Stimulated activated naive CD4-positive, alpha-beta T cell (primary cell): ENCODE measurements around the gene HPGD.

Experiments used
- DNase-seq, 6 experiments: peaks; one replicate each; lab custom pipeline; 2025; lab: John Stamatoyannopoulos, UW

Gene HPGD

DNA sequence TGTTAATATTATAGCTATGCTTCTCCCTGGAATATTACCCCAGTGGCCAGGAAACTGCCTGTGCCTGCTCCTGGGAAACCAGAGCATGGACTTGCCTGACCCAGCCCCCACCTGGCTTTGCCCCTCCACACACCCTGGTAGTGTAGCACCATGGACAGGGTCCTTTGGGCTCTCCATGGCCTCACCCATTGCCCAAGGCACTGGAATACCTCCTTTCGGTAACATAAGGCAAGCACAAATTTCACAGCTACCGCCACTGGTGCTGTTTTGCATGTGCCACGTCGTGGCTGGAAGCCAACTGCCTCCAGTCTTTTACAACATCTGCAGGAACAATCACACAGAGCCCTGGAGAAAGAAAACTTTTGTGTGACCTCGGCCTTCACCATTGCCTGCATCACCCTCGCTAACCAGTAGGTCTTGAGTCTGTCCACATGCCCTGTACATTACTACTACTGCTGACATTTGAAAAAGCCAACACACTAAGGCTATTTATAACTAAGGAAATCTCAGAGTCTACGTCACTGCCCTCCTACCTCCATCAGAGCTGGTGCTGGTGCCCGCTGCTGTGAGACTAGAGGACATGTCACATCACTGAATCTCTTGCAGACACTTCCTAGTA, 47.7 kb downstream of the HPGD start:
- no peak for DNase-seq

DNA sequence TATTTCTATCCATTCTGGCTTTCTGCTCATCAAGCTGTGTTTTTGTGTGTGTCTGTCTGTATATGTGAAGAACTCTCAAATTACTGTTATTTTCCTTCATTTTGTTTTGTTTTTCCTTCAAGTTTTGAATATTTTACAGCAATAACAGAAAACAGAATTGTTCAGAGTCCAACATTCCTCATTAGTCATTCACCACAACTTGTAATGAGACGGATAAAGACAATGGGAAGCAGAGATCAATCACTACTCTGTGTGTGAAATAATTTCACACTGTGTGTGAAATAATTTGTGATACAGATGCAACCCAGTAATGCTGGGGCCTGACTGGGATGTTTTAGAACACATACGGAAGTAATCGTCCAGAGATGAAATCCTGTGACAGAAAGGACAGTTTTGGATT, 55.2 kb downstream of the HPGD start:
- DNase-seq = no peak

DNA sequence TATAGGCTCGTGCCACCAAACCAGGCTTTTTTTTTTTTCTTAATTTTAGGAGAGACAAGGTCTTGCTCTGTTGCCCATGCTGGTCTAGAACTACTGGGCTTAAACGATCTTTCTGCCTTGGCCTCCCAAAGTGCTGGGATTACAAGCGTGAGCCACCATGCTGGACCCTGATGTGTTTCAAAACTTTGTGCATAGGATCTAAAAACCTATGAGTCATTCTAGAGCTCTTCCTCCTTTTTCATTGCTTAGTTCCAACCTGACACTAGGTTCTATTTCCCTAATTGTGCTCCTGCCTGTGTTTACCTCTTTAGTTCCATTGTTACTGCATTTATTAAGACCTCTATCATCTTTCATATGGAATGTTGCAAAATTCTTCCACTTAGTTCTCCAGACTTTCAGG, 57.3 kb downstream of the HPGD start:
- DNase-seq = no peak

DNA sequence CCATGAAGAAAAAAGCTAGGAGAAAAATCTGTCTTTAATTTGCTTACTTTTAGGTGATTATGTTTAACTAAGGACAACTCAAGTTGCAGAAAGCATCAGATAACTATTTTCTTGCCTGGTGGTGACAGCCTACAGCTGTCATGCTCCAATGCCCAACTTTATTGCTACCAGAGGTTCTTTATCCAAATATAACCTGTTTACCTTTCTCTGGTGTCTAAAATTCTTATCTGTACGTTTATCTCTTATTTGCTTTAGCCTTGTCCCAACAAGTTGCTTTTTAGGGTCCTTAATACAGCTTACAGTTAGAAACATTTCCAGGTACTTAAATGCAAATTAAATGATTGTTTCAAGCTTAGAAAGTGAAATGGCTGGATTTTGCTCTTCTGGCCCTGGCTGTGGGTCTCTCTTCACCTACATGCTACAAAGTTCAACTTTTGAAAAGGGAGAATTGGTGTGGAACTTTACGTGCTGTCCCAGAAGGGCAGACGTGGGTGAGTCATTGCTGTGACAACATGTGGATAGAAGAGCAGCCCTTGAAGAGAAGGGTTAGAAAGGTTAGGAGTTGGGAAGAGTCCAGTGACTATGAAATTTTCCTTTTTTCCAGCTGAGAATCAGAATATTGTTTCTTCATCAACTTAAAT, 60.7 kb downstream of the HPGD start:
- no peak for DNase-seq

DNA sequence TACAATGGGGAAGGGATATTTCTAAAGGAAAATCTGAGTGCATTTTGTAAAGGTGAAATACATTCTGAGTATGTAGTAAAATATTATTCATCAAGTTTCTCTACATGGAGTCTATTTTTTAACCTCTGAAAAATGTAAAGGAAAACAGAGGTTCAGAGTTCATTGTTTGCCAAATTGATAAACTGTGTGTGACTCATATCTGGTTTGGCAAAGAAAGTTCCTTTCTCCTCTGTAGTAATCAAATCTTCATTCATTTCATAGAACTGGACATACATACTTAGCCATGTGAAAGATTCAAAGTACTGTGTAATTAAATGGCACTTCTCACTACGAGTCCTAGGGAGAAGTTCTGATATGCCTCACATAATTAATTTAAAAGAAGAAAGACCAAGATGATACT, 61.6 kb downstream of the HPGD start:
- no peak for DNase-seq

DNA sequence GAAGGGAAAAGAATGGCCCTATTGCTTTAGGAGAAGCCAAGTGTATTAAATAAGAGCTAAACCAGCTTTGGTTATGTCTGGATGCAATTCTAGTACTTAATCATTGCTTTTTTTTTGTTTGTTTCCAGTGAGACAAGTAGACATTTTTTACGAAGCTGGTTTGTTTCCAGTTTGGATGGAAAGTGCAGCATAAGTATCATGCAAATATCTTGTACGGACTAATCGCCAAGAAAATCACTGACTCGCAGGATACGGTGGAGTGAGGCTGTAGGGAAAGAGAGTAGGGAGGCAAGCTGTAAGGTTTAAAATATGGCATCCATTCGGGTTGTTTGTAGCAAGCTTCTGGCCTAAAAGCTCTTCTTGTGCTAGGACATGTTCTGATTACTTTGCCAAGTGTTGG, 64.8 kb downstream of the HPGD start:
- DNase-seq = no peak

DNA sequence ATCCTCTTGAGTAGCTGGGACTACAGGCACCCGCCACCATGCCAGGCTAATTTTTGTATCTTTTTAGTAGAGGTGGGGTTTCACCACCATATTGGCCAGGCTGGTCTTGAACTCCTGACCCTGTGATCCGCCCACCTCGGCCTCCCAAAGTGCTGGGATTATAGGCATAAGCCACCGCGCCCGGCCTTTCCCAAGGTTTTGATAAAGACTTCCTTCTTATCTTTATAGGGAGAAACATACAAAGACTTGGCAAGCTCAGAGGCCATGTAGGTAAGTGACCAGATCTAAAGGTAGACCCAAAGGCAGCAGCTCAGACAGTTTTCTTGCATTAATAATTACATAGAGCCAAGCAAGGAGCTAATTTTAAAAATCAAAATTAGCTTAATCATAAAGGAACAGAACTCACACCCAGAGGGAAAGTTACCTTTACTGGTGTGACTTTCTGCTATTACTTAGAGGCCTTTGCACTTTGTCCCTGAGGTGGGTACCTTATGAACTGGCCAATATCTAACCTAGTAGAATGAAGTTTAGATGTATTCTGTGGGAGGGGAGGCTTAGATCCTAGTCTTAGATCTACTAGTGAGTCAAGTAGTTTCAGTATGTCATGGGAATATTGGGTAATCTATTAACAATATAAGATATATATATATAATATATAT, 67.3 kb downstream of the HPGD start:
- DNase-seq = no peak

DNA sequence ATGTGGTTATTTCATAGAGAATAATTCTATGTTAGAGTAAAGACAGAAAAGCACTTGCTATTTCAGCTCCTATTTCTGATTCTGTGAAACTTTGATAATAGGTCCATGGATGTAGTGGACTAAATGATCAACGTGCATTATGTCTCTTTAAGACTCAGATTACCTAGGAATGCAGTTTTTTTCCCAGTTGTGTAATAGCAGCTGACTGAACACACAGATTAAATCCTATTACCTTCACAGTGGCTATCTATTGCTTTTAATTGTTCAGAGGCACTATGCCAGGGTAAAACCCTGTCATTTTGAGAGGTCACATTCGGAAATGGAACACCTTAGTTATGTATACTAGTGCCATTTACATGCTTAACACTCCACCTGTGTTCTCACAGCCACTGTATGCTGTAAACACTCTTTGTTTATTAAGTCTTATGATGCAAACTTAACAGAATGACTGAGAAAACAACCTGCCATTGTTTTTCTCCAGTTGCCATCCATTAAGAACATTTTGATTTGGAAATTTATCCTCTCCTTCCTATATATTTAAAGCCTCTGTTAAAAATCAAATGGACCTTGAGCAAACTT, 70.5 kb downstream of the HPGD start:
- no peak for DNase-seq

DNA sequence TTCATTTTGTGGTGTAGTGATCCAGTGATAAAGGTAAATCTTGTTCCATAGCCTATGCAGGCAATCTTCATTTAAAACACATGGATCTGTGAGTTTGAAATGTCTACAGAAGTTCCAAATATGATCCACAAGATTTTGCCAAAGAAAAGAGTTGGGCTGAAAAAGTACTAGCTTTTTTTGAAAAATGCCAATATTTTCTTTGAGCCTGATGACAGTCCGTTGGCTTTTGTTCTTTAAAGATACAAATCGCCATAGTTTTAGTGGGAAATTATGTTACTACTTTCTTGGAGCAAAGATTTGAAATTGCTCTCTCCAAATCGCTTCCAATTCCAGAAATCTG, 71.5 kb downstream of the HPGD start:
- DNase-seq = no peak

DNA sequence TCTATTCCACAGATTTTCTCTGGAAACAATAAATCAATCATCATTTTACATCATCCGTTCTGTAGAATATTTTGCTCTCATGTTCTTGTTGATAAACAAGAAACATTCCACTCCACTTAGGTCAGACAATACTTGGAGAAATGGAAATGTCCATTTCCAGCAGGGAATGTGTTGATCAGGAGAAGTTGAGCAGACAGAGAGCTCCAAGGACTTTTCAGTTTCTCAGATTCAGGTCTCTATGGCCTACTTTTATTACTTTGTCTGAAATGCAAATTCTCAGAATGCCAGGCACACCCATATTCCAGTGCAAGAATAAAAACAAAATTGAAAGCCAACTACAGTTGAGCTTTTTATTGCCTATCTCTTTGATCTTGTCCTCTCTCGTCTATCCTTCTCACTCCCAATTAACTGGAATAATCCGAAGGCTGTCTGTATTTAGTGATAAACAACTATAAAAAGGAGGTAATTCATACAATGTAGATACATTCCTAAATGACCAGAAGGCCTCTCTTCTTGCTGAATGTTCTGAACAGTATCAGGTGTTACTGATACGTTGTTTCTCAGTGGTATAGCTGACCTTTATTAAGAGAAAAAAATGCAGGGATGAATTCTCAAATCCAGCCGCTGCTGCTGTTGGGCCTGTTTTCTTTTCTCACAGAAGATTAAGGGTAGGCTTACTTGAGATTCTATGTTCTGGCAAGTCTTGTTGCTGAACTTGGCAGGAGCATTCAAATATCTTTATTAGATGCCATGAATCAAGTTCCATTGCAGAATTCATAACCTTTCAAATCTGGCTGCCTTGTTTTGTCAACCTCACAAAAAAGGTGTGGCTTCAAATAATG, 72.1 kb downstream of the HPGD start:
- no peak for DNase-seq

DNA sequence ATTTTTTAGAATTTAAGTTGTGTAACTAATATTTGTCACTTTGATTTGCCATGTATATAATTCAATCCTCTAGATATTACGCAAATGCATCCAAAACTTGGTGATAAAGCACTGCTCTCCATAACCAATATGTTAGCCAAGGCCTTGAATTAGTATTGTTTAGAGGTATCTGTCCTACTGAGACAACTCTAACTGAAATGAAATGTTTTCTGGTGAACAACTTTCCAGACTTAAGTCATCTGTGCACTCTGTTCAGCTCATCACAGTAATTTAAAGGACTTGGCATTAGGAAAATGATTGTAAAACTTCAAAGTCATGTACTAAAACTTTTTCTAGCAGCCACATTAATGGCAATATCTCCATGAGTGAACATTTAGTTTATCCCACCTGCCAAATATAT, 73.1 kb downstream of the HPGD start:
- DNase-seq = no peak

DNA sequence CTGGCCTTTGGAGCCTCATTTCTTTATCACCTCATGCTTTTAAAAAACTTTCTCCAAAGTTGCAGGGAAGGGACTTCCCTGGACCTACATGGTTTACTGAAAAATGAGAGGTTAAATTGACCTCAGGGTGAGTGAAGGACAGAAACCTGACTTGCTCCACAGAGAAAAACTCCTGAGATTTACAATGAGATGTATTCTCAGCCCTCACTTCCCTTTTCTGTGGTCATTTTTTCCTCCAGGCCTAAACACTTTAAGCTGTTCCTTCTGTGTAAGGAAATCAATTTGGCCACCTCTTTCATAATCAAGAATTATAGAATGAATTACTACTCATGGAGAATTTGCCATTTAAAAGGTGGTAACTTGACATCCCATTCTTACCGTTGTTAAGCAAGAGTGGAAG, 77.9 kb downstream of the HPGD start:
- no peak for DNase-seq
